Stimulated activated CD4-positive, alpha-beta T cell treated with anti-CD3 and anti-CD28 coated beads, Interleukin-4, amount 100 ng/mL, for 48 hours (primary cell): ENCODE measurements around the gene HEPHL1.
"Not testable (repeated sequence)": the region's sequence is repeated elsewhere in the genome, so short reads cannot be mapped to it uniquely, and the experiment has no call there.

Source experiments
- DNase-seq, 2 donors: peaks; one replicate each; pipeline ENCODE4 v3.0.0-alpha.2; 2020; ENCODE audit warnings: low read depth in 2 of 2

The HEPHL1 gene

GRCh38 chr11:94150704-94151685, 129.8 kb downstream of the HEPHL1 start:
- DNase-seq = no peak

- no peak for DNase-seq
Measured at GRCh38 chr11:94151903-94152677, 130.9 kb downstream of the HEPHL1 start.

GRCh38 chr11:94152678-94153065, 131.5 kb downstream of the HEPHL1 start:
- no peak for DNase-seq

- DNase-seq = no peak
Measured at GRCh38 chr11:94153320-94153719, 132.2 kb downstream of the HEPHL1 start.

GRCh38 chr11:94154095-94154856, 133.1 kb downstream of the HEPHL1 start:
- DNase-seq = no peak

- DNase-seq = not testable (repeated sequence)
Measured at GRCh38 chr11:94157339-94157738, 136.2 kb downstream of the HEPHL1 start.
